T-helper 2 cell treated with Interferon-gamma antibody and Interleukin-4, amounts not matched to agents 100 ng/mL and 5 ng/mL, for 36 hours (primary cell): ENCODE data around the gene DNMT3B. TPM values are rescaled to one million over a fixed set of nuclear protein-coding genes. Genes with fewer than 3 reads are reported as not detected.
"Not testable (repeated sequence)": the region's sequence is repeated elsewhere in the genome, so short reads cannot be mapped to it uniquely, and the experiment has no call there.

Source experiments
- intact Hi-C: fragments of 100-400 bp; cut with micrococcal nuclease; formaldehyde crosslinking; loops from one replicate; pipeline ENCODE4 v1.15.1; 2023
- total RNA-seq: library from RNA; stranded (reverse); gene quantifications from 2 replicates; pipeline ENCODE4 v1.2.3, GENCODE V29; 2022

The DNMT3B gene
- 3.5 and 3.8 TPM in 2 replicates for total RNA-seq

DNA sequence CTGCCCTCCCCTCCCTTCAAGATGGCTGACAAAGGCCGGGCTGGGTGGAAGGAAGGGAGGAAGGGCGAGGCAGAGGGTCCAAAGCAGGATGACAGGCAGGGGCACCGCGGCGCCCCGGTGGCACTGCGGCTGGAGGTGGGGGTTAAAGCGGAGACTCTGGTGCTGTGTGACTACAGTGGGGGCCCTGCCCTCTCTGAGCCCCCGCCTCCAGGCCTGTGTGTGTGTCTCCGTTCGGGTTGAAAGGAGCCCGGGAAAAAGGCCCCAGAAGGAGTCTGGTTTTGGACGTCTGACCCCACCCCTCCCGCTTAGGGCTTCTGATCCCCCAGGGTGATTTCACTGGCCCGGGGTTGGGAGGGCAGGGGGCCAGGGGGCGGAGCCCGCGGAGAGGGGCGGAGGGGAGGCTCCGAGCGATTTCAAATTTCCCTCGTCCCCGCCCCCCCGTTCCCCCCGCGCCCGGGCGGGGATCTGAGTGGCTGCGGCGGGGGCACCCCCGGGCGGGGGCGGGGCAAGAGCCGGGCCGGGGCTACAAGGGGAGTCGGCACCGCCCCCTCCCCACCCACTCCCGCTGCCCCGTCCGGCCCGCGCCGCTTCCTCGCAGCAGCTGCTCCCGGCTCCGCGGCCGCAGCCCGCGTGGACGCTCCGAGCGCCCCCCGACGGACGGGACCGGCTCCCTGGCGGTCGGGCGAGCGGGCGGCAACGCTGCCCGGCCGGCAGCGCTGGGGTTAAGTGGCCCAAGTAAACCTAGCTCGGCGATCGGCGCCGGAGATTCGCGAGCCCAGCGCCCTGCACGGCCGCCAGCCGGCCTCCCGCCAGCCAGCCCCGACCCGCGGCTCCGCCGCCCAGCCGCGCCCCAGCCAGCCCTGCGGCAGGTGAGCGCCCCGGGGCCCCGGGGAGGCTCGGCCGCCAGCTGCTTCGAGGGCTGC, at the start of gene DNMT3B:
DNMT3B (plus strand) TSS at position 555 of the 923 bp plus-strand sequence. CDS start 17,939 bp downstream, outside the sequence.
- intact Hi-C loops = loop anchor here (2.0 kb wide), 1 partner anchor 19 kb away; the partner anchor contains the start of gene COMMD7

DNA sequence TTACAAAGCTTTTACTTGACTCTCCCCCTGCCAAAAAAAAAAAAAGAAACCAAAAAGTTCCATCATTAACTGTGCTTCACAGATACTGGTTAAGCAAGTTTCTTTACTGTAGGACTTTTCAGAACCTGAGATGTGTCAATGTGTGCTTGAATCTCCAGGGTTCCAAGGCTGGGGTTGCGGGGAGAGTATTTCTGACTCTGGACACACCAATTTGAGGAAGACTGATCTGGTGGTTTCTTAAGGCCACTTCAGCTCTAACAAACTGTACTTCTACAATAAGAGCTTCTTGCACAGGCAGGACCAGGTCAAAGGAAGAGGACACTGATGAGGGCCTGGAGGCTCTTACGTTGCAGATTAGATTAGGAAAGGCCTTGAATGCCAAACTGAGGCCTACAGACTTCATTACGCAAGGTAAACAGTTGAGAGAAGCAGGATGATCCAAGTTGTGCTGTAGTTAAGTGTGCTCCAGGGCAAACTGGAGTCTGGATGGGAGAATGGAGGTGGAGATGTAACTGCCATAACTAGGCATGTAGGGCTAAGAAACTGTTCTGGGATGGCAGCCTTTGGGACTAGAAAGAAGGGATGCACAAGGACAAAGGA, 43.3 kb upstream of the DNMT3B start:
- intact Hi-C loops = no loop called here

DNA sequence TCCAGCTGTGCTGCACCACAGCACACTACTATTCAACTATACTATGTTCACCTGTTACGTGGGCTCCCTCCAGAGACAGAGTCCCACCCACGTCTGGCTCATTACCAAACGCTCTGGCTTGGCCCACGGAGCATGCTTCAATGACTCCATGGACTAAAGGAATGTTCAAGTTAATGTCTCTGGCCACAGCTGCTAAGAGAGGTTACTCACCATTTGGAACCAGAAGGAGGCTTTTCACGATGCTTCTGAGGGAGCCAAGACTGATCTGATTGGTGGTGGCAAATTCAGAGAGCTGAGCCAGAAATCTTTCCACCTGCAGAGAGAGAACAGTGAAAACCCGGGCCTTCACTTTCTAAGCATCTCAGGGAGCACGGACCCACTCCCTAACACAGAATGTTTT, 34.5 kb upstream of the DNMT3B start:
- intact Hi-C loops = no loop called here

DNA sequence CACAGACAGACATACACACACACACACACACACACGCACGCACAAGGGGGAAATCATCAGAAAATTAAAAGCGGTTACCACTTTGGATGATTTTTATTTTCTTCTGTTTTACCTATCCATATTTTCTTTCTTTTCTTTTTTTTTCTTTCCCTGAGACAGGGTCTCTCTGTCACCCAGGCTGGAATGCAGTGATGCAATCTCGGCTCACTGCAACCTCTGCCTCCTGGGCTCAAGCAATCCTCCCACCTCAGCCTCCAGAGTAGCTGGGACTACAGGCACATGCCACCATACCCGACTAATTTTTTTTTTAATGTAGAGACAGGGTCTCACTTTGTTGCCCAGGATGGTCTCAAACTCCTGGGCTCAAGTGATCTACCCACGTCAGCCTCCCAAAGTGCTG, 33.8 kb upstream of the DNMT3B start:
- intact Hi-C loops = not testable (repeated sequence)

DNA sequence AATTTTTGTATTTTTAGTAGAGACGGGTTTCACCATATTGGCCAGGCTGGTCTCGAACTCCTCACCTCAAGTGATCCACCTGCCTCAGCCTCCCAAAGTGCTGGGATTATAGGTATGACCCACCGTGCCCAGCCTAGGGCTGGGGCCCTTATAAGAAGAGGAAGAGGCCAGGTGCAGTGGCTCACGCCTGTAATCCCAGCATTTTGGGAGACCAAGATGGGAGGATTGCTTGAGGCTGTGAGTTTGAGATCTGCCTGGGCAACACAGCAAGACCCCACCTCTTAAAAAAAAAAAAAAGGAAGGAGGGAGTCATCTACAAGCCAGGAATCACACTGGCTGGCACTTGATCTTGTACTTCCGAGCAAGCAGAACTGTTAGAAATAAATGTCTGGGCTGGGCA, 32.9 kb upstream of the DNMT3B start:
- intact Hi-C loops = not testable (repeated sequence)

DNA sequence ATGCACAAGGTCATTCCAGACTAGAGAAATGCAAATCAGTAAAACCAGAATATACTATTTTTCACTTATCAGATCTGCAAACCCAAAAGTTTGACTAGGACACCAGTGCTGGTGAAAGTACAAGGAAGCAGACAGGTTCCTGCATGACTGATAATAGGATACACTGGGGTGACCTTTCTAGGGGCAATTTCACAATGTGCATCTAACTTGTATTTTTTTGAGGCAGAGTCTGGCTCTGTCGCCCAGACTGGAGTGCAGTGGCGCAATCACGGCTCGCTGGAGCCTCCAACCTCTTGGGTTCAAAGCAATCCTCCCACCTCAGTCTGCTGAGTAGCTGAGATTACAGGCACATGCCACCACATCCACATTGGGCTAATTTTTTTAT, 30.3 kb upstream of the DNMT3B start:
- intact Hi-C loops = no loop called here

DNA sequence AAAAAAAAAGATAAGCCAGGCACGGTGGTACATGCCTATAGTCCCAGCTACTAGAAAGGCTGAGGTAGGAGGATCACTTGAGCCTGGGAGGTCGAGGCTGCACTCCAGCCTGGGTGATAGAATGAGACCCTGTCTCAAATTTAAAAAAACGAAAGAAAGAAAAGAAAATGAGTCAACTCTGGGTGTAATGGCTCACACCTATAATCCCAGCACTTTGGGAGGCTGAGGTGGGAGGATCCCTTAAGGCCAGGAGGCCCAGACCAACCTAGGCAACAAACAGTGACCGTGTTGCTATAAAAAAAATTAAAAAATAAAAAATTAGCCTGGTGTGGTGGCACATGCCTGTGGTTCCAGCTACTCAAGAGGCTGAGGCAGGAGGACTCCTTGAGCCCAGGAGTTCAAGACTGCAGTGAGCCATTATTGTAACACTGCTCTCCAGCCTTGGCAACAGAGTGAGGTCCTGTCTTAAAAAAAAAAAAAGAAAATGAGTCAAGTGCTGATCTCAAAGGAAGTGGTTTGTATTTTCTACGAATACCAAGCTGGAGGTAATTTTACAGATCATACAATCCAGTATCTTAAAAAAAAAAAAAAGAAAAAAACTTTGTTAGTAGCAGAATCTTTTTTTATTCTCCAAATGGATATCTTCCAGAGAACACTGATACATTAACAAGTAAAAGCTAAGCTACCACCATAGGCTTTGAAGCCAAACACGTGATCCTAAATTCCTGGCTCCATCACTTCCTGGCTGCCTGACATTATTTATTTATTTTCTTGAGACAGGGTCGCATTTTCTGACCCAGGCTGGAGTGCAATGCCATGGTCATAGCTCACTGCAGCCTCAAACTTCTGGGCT, 24.6 kb upstream of the DNMT3B start:
- intact Hi-C loops = no loop called here

DNA sequence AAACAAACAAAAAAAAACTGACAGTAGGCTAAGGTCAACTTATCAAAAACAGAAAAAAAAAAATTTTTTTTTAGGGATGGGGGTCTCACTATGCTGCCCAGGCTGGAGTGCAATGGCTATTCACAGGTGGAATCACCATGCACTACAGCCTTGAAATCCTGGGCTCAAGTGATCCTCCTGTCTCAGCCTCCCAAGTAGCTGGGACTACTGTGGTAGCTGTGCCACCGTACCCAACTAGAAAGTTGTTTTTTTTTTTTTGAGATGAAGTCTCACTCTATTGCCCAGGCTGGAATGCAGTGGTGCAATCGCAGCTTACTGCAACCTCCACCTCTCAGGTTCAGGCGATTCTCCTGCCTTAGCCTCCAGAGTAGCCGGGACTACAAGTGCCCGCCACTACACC, 21.0 kb upstream of the DNMT3B start:
- intact Hi-C loops = loop anchor here (5.0 kb wide), 1 partner anchor 204 kb away; no protein-coding TSS in a partner anchor

DNA sequence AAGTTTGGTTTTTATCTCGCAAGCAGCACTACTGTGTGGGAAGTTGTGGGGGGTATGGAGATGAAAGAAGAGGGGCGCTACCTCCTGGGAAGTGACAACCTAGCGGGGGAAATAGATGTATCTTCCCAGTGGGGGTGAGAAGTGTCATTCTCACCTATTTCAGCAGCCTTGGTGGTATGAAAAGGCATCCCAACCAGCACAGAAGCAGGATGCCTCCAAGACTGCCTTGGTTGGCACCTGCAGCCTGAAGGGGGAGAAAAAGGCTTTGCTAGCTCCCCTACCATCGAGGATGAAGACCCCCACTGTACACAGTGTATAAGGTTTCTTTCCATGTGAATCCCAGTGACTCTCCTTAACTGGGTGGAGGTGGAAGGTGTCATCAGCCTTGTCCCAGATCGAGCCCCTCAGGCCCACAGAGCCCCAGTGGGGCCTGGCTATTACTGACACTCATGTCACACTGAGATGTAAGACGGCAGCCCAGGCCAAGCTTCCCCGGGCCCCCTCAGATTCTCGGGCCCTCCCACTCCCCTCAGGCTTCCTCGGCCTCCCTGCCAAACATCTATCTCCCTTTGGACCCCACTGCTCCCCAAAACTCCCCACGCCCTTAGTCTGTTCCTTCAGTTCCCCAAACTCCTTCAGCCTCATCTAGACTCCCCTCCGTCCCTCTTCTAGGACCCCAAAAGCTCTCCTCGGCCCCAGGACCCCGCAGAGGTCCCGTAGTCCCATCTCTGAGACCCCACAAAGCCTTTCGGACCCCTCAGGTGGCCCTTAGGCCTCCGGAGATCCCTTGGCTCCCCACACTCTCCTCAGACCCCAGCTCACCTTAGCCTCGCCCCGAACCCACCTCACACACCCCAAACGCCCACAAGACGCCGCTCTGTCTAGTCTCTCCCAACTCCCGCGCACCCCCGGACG, 19.6 kb upstream of the DNMT3B start:
- intact Hi-C loops = loop anchor here (2.0 to 5.0 kb wide), 2 partner anchors 20 to 205 kb away; partner anchors contain the start of gene DNMT3B

DNA sequence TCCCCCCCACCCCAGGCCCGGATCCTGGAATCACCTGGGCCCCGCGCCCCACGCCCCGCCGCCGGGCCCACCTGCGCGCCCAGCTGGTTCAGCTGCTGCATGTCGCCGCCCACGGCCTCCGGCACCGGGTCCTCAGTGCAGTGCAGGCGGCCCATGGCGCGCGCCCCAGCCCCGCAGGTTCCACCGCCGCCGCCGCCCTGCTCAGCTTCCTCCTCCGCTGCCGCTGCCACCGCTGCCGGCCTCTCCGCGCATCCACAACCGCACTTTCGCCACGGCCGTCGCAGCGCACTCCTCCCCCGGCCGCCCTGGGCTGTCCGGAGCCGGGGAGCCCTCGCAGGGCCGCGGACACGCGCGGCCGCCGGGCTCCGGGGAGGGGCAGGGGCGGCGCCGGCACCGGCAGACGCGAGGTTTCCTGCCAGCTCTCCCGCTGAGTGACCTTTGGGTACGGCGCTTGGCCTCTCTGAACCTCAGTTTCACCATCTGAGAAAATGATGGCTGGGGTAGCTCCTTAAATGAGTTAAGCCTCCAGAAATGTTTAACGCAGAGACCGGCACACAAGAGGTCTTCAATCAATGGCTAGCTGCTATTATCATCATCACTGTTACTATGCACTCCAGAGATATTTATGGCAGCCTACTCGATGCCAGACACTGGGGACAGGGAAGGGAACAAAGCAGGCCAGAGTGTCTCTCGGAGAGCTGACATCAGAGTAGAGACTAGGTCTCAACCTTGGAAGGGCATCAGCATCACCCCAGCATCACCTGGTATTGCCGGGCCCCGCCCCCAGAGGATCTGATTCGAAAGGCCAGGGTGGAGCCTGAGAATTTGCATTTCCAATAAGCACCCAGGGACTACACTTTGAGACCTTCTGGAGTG, 18.7 kb upstream of the DNMT3B start, which contains the start of gene COMMD7:
COMMD7 (minus strand) TSS at position 231 of the 876 bp plus-strand sequence; CDS start at position 155, 76 bp downstream.
- intact Hi-C loops = loop anchor here (2.0 to 5.0 kb wide), 2 partner anchors 19 to 206 kb away; partner anchors contain the start of gene DNMT3B

DNA sequence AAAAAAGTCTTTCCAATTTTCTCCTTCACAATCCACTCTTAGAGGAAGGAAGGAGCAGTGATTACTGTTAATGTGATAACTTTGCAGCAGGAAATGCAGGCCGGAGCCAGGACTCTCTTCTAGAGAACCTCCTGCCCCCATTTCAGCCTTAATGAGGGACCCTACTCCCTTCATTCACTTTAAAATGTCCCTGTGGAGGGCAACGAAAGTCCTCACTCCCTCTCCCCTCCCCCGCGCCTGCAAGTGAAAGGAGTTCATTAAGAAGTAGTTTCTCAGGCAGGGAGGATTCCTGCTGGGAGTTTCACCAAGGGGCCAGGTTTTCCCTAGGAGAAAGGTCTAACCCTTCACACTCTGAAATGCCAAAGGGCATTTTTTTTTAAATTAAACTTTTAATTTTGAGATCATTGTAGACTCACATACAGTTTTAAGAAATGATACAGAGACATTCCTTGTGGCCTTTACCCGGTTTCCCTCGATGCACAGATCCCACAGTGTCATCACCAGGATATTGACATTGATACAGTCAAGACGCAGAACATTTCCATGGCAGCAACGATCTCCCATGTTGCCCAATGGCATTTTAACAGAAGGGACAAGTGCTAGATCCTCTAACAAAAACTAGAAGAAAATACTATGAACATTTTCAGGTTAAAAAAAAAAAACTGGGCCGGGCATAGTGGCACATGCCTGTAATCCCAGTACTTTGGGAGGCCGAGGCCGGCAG, 12.1 kb upstream of the DNMT3B start:
- intact Hi-C loops = no loop called here

DNA sequence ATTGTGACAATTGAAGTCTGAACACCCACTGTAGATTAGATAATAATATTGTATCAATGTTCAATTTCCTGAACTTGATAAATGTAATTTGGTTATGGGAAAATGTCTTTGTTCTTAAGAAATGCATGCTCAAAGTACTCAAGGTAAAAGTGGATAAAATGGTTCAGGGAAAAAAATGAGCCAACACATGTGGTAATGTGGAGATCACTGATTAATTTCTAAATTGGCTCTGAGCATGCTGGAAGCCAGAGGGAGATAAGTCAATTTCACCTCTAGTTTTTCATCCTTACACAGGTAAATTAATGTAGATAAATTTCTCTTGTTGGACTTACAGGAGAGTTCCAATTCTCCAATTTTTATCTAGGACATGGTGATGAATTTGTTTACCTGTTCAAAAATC, 10.9 kb upstream of the DNMT3B start:
- intact Hi-C loops = no loop called here

DNA sequence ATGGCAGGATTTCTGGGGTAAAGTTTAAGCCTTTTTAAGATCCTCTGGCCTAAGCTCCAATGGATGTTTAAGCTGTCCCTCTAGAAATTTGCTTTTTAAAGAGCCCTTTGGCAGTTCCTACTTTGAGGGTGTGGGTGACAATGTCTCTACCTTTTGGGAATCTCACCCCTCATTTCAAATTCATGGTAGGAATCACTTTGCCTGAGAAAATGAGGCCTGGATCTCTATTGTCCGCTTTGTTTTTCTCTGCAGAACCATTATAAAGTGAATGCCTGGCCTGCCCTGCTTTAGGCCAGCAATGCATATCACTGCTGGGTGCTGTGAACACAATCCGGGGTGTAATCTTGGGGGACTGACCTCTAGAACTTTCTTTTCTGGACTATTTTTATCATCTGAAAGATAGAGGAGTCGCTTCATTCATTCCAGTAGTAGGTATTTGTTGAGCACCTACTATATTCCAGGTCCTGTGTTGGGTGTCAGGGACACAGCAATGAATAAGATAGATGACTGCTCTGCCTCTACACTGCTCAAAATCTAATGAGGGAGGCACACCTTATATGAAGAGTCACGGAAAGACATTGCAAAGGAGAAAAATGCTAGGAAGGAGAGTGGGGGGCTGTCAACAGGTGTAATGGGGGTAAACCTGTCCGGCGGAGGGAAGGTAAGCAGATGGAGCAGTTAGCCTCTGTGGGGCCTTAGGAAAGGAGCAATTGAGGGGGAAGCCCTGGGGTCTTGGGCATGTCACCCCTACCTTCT, 10.3 kb upstream of the DNMT3B start:
- intact Hi-C loops = no loop called here

DNA sequence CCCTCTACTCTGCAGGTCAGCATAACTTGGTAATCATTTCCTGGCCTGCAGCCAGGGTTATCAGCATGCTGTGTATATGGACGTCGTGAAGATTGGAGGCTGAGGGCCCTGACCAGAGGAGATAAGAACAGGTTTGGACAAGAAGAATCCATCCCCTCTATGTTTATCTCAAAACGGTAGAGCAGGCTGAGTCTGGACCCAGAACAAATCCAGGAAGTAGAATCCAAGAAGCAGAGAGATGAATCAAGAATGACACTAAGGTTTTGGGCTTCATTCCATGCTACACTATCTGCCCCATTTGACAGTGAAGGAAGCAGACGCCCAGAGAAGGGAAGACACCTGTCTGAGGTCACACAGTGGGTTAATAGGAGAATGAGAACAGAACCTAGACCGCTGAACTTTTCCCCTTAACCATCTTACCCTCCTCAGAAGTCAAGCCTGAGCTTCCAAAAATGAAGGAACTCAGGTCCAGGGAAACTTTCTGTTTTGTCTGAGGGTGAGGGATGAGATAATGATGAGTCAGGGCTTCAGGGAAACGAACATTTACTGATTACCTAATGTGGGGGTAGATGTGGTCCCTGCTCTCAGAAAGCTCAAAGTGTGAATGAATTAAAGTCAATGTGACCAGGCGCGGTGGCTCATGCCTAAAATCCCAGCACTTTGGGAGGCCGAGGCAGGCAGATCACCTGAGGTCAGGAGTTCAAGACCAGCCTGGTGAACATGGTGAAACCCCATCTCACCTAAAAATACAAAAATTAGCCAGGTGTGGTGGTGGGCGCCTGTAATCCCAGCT, 9.5 kb upstream of the DNMT3B start:
- intact Hi-C loops = no loop called here

DNA sequence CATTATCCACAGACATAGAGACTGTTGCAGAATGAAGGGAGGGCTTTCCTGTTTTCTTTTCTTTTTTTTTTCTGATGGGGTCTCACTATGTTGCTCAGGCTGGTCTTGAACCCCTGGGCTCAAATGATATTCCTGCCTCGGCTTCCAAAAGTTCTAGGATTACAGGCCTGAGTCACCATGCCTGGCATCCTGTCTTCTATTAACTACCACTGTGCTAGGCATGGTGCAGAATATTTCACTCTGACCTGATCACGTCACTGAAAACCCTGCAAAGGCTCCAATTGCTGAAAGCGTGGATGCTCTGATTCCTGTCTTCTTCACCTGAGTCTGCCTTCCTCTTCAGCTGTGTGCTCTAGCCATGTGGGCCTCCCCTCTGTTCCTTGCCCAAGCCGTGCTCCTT, 8.5 kb upstream of the DNMT3B start:
- intact Hi-C loops = no loop called here

DNA sequence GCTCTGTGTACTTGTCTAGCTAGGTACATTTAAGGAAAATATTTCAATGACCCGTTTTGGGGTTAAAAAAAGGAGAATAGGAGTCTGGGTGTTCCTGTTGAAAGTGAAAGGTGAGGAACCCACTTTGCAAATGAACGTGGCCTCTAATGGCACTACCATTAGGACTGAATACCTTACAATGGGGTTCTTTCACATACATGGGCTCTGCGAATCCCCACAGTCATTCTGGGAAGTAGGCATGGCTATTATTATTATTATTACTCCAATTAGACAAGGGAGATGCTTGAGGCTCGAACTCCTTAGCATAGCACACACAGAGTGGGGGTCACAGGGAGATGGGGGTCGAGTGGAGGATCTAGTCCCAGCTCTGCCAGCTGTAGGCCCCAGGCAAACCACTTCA, 6.0 kb upstream of the DNMT3B start:
- intact Hi-C loops = no loop called here

DNA sequence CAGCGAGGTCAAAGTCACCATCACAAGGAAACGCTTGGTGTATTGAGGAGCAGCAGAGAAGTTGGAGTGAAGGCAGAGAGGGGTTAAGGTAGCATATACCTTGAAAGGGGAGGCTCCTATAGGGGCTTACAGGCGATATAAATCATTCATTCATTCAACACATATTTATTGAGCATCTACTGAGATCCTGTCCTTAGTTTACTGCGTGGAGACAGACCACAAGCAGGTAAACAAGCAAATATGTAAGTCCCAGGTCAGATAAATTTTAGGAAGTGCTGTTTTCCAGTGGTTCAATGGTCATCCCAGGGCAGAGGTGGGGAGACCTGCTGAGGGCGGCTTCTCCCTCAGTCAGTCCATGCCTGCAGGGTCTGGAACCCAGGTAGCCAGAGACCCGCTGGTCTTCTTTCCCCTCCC, 761 bp upstream of the DNMT3B start:
- intact Hi-C loops = no loop called here
